ENCODE results near the gene HLA-DRA.
"Not testable (repeated sequence)": the region's sequence is repeated elsewhere in the genome, so short reads cannot be mapped to it uniquely, and the experiment has no call there.

DNA sequence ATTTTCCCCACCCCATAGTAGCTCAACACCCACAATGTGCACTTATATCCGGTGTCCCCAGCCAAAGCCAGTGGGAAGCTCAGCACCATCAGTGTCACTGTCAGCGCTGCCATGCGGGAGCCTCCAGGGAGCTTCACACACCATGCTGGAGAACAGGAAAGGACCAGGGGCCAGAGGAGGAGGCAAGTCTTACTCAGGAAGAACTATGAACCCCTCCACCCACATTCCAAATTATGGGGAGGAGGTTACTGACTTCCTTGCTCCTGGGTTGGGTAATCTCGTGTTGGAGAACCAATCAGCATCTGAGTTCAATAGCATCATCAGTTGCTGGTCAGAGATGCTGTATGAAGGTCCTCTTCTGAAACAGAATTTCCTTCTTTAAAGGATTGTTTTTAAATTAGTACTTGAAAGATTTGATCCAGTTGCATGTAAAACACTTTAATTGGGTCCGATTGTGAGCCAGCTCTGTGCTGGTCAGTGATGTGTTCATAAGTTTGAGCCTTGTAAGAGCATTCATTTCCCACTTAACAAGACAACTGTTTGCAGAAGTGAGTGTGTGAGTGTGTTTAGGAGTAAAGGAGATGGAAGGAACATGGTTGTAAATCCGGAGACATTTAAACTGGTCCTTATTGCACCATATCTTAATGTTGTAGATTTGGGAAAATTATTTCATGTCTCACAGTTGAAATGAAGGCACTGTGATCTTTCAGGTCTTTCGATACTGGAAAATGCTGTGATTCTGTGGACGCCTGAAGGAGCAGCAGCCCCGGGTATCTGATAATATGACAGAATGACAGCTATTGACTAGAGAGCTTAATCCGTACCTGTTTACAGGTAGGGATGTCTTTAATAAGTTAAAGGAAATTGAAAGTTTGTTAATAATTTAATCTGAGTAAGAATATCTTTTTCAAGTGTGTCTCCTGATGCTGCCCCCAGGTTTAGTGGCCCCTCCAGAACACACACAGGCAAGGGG is 34.0 kb downstream of the HLA-DRA start:
- not testable (repeated sequence) for TF ChIP-seq EZH2 (IDR thresholded peaks at IDR 0.05; ENCODE audit: borderline replicate concordance, insufficient read depth, low read length, poor library complexity, severe bottlenecking); EP300 (conservative IDR thresholded peaks at IDR 0.05; ENCODE audit: poor library complexity, severe bottlenecking); SMC3 (conservative IDR thresholded peaks at IDR 0.05; ENCODE audit: poor library complexity); TAF1 (IDR thresholded peaks at IDR 0.05; ENCODE audit: low read depth); POLR2AphosphoS5 (IDR thresholded peaks at IDR 0.05); RAD21 (conservative IDR thresholded peaks at IDR 0.05); MXI1 (conservative IDR thresholded peaks at IDR 0.05; ENCODE audit: poor library complexity, severe bottlenecking)
- TF ChIP-seq, protein P1, sequence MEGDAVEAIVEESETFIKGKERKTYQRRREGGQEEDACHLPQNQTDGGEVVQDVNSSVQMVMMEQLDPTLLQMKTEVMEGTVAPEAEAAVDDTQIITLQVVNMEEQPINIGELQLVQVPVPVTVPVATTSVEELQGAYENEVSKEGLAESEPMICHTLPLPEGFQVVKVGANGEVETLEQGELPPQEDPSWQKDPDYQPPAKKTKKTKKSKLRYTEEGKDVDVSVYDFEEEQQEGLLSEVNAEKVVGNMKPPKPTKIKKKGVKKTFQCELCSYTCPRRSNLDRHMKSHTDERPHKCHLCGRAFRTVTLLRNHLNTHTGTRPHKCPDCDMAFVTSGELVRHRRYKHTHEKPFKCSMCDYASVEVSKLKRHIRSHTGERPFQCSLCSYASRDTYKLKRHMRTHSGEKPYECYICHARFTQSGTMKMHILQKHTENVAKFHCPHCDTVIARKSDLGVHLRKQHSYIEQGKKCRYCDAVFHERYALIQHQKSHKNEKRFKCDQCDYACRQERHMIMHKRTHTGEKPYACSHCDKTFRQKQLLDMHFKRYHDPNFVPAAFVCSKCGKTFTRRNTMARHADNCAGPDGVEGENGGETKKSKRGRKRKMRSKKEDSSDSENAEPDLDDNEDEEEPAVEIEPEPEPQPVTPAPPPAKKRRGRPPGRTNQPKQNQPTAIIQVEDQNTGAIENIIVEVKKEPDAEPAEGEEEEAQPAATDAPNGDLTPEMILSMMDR (IDR thresholded peaks at IDR 0.05; ENCODE audit: poor library complexity, severe bottlenecking) = not testable (repeated sequence)
- TF ChIP-seq, protein P2, sequence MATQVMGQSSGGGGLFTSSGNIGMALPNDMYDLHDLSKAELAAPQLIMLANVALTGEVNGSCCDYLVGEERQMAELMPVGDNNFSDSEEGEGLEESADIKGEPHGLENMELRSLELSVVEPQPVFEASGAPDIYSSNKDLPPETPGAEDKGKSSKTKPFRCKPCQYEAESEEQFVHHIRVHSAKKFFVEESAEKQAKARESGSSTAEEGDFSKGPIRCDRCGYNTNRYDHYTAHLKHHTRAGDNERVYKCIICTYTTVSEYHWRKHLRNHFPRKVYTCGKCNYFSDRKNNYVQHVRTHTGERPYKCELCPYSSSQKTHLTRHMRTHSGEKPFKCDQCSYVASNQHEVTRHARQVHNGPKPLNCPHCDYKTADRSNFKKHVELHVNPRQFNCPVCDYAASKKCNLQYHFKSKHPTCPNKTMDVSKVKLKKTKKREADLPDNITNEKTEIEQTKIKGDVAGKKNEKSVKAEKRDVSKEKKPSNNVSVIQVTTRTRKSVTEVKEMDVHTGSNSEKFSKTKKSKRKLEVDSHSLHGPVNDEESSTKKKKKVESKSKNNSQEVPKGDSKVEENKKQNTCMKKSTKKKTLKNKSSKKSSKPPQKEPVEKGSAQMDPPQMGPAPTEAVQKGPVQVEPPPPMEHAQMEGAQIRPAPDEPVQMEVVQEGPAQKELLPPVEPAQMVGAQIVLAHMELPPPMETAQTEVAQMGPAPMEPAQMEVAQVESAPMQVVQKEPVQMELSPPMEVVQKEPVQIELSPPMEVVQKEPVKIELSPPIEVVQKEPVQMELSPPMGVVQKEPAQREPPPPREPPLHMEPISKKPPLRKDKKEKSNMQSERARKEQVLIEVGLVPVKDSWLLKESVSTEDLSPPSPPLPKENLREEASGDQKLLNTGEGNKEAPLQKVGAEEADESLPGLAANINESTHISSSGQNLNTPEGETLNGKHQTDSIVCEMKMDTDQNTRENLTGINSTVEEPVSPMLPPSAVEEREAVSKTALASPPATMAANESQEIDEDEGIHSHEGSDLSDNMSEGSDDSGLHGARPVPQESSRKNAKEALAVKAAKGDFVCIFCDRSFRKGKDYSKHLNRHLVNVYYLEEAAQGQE (IDR thresholded peaks at IDR 0.05; ENCODE audit: borderline replicate concordance) = not testable (repeated sequence)

Data from neural cell (in vitro differentiated cells).